ENCODE results near the gene NAPEPLD. TPM values are rescaled to one million over a fixed set of nuclear protein-coding genes. Genes with fewer than 3 reads are reported as not detected.
"Not testable (repeated sequence)": the region's sequence is repeated elsewhere in the genome, so short reads cannot be mapped to it uniquely, and the experiment has no call there.

NAPEPLD gene
- total RNA-seq, 1 experiment from 2014 or later, result 12.5 TPM

- Histone ChIP-seq H3K4me1 (no peaks in the 10 kb centered on the region), H3K36me3 (peaks cover 16% of the 10 kb centered on the region), H3K9me3 (replicated peaks) (peaks cover 2% of the 10 kb centered on the region; the same call in 1 of the 2 replicates), H3K27me3 (no peaks in the 10 kb centered on the region), H3K4me3 (no peak overlapping the region), H3K27ac (no peak overlapping the region)
- no peak for DNase-seq
Observed at GRCh38 chr7:103106005-103106702, 42.7 kb downstream of the NAPEPLD start.

DNA sequence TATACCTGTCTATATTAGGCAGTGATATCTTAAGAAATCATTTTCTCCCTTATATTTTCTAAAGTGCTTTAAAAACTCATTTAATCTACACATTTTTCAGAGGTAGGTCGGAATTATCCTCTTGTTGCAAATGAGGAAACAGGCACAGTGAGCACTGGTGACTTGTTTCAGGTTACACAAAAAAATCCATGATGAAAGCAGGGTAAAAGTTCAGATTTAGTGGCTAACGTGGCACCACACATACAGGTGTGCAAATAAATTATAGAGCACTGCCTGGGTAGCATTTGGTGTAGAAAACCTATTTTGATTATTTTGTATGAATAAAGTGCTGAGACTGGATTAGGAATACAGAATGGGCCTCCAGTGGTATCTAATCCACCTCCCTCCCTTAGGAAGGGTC is 47.4 kb downstream of the NAPEPLD start:
- no peak for DNase-seq
- H3K27ac ChIP-seq, result no peak overlapping the region
- peaks cover 32% of the 10 kb centered on the region for H3K36me3 ChIP-seq
- H3K4me1 ChIP-seq, result no peaks in the 10 kb centered on the region
- H3K4me3 ChIP-seq, result no peak overlapping the region
- no peaks in the 10 kb centered on the region for H3K9me3 ChIP-seq (replicated peaks)
- H3K27me3 ChIP-seq, result no peaks in the 10 kb centered on the region

DNA sequence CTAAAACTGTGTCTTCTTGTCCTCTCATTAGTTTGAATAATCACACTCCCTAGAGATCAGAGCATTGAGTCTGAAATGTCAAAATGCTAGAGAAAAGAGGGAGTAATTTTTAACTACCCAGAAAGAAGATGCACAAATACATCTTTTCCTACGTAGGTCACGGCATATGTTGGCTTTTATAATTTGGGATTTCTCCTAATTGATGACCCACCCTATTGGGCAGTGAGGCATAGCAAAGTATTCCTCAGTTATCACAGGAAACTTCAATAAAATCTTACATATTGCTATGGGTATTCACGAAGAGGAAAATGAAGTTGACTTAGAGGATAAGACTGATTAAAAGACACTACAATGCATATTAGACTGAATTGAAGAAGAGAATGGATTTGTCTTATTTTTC is 48.6 kb downstream of the NAPEPLD start:
- no peak overlapping the region for H3K4me3 ChIP-seq
- no peak overlapping the region for H3K27ac ChIP-seq
- no peaks in the 10 kb centered on the region for H3K9me3 ChIP-seq (replicated peaks)
- peaks cover 36% of the 10 kb centered on the region for H3K36me3 ChIP-seq
- no peaks in the 10 kb centered on the region for H3K4me1 ChIP-seq
- H3K27me3 ChIP-seq, result no peaks in the 10 kb centered on the region
- DNase-seq, result no peak

GRCh38 chr7:103097041-103097440 is 51.9 kb downstream of the NAPEPLD start:
- H3K36me3 ChIP-seq, result peaks cover 45% of the 10 kb centered on the region
- H3K27ac ChIP-seq, result no peak overlapping the region
- H3K27me3 ChIP-seq, result no peaks in the 10 kb centered on the region
- no peaks in the 10 kb centered on the region for H3K4me1 ChIP-seq
- H3K4me3 ChIP-seq, result no peak overlapping the region
- no peak for DNase-seq
- no peaks in the 10 kb centered on the region for H3K9me3 ChIP-seq (replicated peaks)

DNA sequence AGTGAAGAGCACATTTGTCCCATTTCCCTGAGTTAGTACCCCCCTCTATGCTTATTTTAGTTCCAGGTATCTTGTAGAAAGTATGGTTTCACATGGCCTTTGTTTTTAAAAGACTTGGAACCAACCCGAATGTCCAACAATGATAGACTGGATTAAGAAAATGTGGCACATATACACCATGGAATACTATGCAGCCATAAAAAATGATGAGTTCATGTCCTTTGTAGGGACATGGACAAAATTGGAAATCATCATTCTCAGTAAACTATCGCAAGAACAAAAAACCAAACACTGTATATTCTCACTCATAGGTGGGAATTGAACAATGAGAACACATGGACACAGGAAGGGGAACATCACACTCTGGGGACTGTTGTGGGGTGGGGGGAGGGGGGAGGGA is 53.3 kb downstream of the NAPEPLD start:
- not testable (repeated sequence) for DNase-seq; H3K27me3 ChIP-seq; H3K27ac ChIP-seq; H3K4me3 ChIP-seq; H3K4me1 ChIP-seq; H3K9me3 ChIP-seq (replicated peaks)
- peaks cover 38% of the 10 kb centered on the region for H3K36me3 ChIP-seq

- Histone ChIP-seq H3K4me1 (no peaks in the 10 kb centered on the region), H3K36me3 (peaks cover 41% of the 10 kb centered on the region), H3K4me3 (no peak overlapping the region), H3K27me3 (no peaks in the 10 kb centered on the region), H3K27ac (no peak overlapping the region), H3K9me3 (replicated peaks) (no peaks in the 10 kb centered on the region)
- DNase-seq, result no peak
Observed at GRCh38 chr7:103094102-103094501, 54.8 kb downstream of the NAPEPLD start.

- Histone ChIP-seq H3K4me3 (no peak overlapping the region), H3K4me1 (no peaks in the 10 kb centered on the region), H3K9me3 (replicated peaks) (no peaks in the 10 kb centered on the region), H3K27ac (no peak overlapping the region), H3K36me3 (peaks cover 44% of the 10 kb centered on the region), H3K27me3 (no peaks in the 10 kb centered on the region)
- DNase-seq, result no peak
Observed at GRCh38 chr7:103093429-103093828, 55.5 kb downstream of the NAPEPLD start.

GRCh38 chr7:103092321-103092720 is 56.6 kb downstream of the NAPEPLD start:
- H3K4me3 ChIP-seq; H3K27ac ChIP-seq; H3K9me3 ChIP-seq (replicated peaks); DNase-seq; H3K27me3 ChIP-seq; H3K4me1 ChIP-seq: not testable (repeated sequence)
- H3K36me3 ChIP-seq, result peaks cover 43% of the 10 kb centered on the region

GRCh38 chr7:103083210-103083609 is 65.7 kb downstream of the NAPEPLD start:
- Histone ChIP-seq H3K36me3 (peaks cover 26% of the 10 kb centered on the region), H3K4me3 (no peak overlapping the region), H3K27ac (no peak overlapping the region), H3K27me3 (no peaks in the 10 kb centered on the region), H3K4me1 (no peaks in the 10 kb centered on the region), H3K9me3 (replicated peaks) (no peaks in the 10 kb centered on the region)
- DNase-seq, result no peak

DNA sequence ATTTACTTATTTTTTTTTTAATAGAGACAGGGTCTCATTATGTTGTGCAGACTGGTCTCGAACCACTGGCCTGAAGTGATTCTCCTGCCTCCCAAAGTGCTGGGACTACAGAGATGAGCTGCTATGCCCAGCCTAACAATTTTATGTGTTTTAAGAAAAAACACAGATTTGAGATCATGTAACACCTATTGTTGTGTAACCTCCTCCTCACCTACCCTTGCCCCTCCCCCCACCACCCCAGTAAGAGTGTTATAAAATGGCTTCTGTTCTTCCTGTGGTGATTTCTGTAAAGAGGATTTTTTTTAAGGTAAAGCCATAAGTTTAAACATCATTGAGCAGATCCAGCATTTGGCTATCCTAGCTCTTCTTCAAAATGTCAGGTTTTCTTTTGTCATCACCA is 66.4 kb downstream of the NAPEPLD start:
- H3K27me3 ChIP-seq, result no peaks in the 10 kb centered on the region

GRCh38 chr7:103080923-103081322 is 68.0 kb downstream of the NAPEPLD start:
- H3K4me1 ChIP-seq, result no peaks in the 10 kb centered on the region
- DNase-seq, result no peak
- peaks cover 13% of the 10 kb centered on the region for H3K36me3 ChIP-seq
- H3K27me3 ChIP-seq, result no peaks in the 10 kb centered on the region
- no peak overlapping the region for H3K27ac ChIP-seq
- no peak overlapping the region for H3K4me3 ChIP-seq
- no peaks in the 10 kb centered on the region for H3K9me3 ChIP-seq (replicated peaks)

More for the DNA sequence above, 66.4 kb downstream of the NAPEPLD start:
- Histone ChIP-seq H3K36me3 (peaks cover 23% of the 10 kb centered on the region), H3K9me3 (replicated peaks) (no peaks in the 10 kb centered on the region), H3K4me1 (no peaks in the 10 kb centered on the region), H3K4me3 (no peak overlapping the region), H3K27ac (no peak overlapping the region)
- no peak for DNase-seq

GRCh38 chr7:103079836-103080235 is 69.1 kb downstream of the NAPEPLD start:
- H3K36me3 ChIP-seq, result peaks cover 11% of the 10 kb centered on the region; the same call in 1 of the 2 replicates
- H3K27ac ChIP-seq, result no peak overlapping the region
- no peak for DNase-seq
- no peaks in the 10 kb centered on the region for H3K27me3 ChIP-seq
- no peaks in the 10 kb centered on the region for H3K4me1 ChIP-seq
- H3K4me3 ChIP-seq, result no peak overlapping the region
- no peaks in the 10 kb centered on the region for H3K9me3 ChIP-seq (replicated peaks)

- H3K36me3 ChIP-seq; DNase-seq; H3K27me3 ChIP-seq; H3K4me1 ChIP-seq; H3K27ac ChIP-seq; H3K4me3 ChIP-seq; H3K9me3 ChIP-seq (replicated peaks): not testable (repeated sequence)
Observed at GRCh38 chr7:103078226-103078625, 70.7 kb downstream of the NAPEPLD start.

GRCh38 chr7:103077318-103077717 is 71.6 kb downstream of the NAPEPLD start:
- Histone ChIP-seq H3K36me3 (peaks cover 7% of the 10 kb centered on the region; the same call in 1 of the 2 replicates), H3K27ac (no peak overlapping the region)

GRCh38 chr7:103076764-103077163 is 72.1 kb downstream of the NAPEPLD start:
- peaks cover 3% of the 10 kb centered on the region; the same call in 1 of the 2 replicates for H3K36me3 ChIP-seq
- no peaks in the 10 kb centered on the region for H3K27me3 ChIP-seq
- peaks cover 5% of the 10 kb centered on the region for H3K4me1 ChIP-seq
- no peak for DNase-seq
- no peak overlapping the region for H3K4me3 ChIP-seq
- H3K9me3 ChIP-seq (replicated peaks), result no peaks in the 10 kb centered on the region
- no peak overlapping the region for H3K27ac ChIP-seq

More at GRCh38 chr7:103077318-103077717, 71.6 kb downstream of the NAPEPLD start:
- DNase-seq, result no peak
- Histone ChIP-seq H3K4me1 (peaks cover 5% of the 10 kb centered on the region), H3K4me3 (no peak overlapping the region), H3K9me3 (replicated peaks) (no peaks in the 10 kb centered on the region), H3K27me3 (no peaks in the 10 kb centered on the region)

DNA sequence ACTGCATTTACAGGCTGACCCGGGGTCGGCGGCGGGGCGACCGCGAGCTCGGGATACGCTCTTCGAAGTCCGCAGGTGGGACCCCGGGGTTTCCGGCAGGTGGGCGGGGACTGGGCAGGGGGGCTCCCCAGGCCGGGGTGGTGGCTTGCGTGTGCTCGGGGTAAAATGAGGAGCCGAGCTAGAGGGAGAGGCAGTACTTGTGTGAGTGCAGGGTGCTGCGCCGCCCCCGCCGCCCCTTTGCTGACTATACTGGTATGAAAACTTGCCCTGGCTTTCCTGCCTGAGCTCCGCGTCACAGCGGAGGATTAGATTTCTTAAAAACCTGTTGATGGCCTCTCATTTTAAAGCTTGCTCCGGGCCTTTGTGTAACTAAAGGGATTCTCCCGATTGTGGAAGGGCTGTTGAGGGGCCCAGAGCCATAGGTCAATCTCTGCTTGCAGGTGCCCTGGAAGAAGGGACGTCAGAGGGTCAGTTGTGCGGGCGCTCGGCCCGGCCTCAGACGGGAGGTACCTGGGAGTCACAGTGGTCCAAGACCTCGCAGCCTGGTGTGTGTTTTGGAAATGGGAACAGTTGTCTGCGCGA is 73.5 kb downstream of the NAPEPLD start:
- Histone ChIP-seq H3K27ac (no peak overlapping the region; the same call in 1 of the 2 replicates), H3K4me3 (peak overlapping the region; percentile 82), H3K27me3 (no peaks in the 10 kb centered on the region), H3K4me1 (peaks cover 5% of the 10 kb centered on the region), H3K9me3 (replicated peaks) (no peaks in the 10 kb centered on the region), H3K36me3 (peaks cover 3% of the 10 kb centered on the region; the same call in 1 of the 2 replicates)
- peak; percentile 56 to 62 for DNase-seq
